Neural progenitor cell (in vitro differentiated cells): ENCODE data around the gene NFIX. TPM values are rescaled to one million over a fixed set of nuclear protein-coding genes. Genes with fewer than 3 reads are reported as not detected.

ENCODE experiments used
- DNase-seq: peaks from one replicate; pipeline ENCODE4 v3.0.0-alpha.2; 2016; ENCODE audit warnings: low spot score
- H2AFZ ChIP-seq: fragments of 200-600 bp; sonication (generic); replicated peaks from 2 replicates; pipeline ENCODE4 v1.6.1; 2016; ENCODE audit warnings: antibody characterized with exemption
- H3F3A ChIP-seq: fragments of 200-600 bp; sonication (generic); 2 replicates; pipeline ENCODE4 v1.6.1; 2016; ENCODE audit warnings: antibody characterized with exemption, low read depth
- H3K27ac ChIP-seq: fragments of 200-600 bp; sonication (generic); 2 replicates; pipeline ENCODE4 v1.5.1; 2016; ENCODE audit warnings: mild to moderate bottlenecking
- H3K27me3 ChIP-seq: fragments of 200-600 bp; sonication (generic); 2 replicates; pipeline ENCODE4 v1.6.1; 2016; ENCODE audit warnings: mild to moderate bottlenecking, moderate library complexity
- H3K36me3 ChIP-seq: fragments of 200-600 bp; sonication (generic); 2 replicates; pipeline ENCODE4 v1.5.1; 2016
- H3K4me1 ChIP-seq: fragments of 200-600 bp; sonication (generic); 2 replicates; pipeline ENCODE4 v1.6.1; 2016; ENCODE audit warnings: mixed run types
- H3K4me2 ChIP-seq: fragments of 200-600 bp; sonication (generic); 2 replicates; pipeline ENCODE4 v1.6.1; 2016
- H3K4me3 ChIP-seq: fragments of 200-600 bp; sonication (generic); 2 replicates; pipeline ENCODE4 v1.5.1; 2016
- H3K79me2 ChIP-seq: fragments of 200-600 bp; sonication (generic); 2 replicates; pipeline ENCODE4 v1.6.1; 2016; ENCODE audit warnings: low read depth
- H3K9ac ChIP-seq: fragments of 200-600 bp; sonication (generic); 2 replicates; pipeline ENCODE4 v1.6.1; 2016
- H3K9me3 ChIP-seq: fragments of 200-600 bp; sonication (generic); 2 replicates; pipeline ENCODE4 v1.5.1; 2016; ENCODE audit warnings: low read depth
- H4K20me1 ChIP-seq: fragments of 200-600 bp; sonication (generic); 2 replicates; pipeline ENCODE4 v1.6.1; 2016; ENCODE audit warnings: low read depth
- H3K27ac Mint-ChIP-seq: 3 replicates; pipeline ENCODE4 v1.8.0; 2021; ENCODE audit warnings: mixed read lengths
- H3K27me3 Mint-ChIP-seq: 2 replicates; pipeline ENCODE4 v1.8.0; 2022; ENCODE audit warnings: low read depth, mild to moderate bottlenecking, inconsistent platforms, moderate library complexity, mixed read lengths; ENCODE audit not compliant: insufficient read depth
- H3K36me3 Mint-ChIP-seq: 3 replicates; pipeline ENCODE4 v1.8.0; 2021; ENCODE audit warnings: mixed read lengths
- H3K4me1 Mint-ChIP-seq: 3 replicates; pipeline ENCODE4 v1.8.0; 2021; ENCODE audit warnings: mixed read lengths
- H3K4me3 Mint-ChIP-seq: 3 replicates; pipeline ENCODE4 v1.8.0; 2021; ENCODE audit warnings: mild to moderate bottlenecking, moderate library complexity, mixed read lengths
- H3K9me3 Mint-ChIP-seq: 3 replicates; pipeline ENCODE4 v1.8.0; 2020; ENCODE audit warnings: mixed read lengths
- EZH2 ChIP-seq: fragments of 200-600 bp; sonication (generic); IDR thresholded peaks from 2 replicates; pipeline ENCODE4 v1.6.1; 2017; ENCODE audit warnings: antibody characterized with exemption, mild to moderate bottlenecking, moderate library complexity
- EZH2phosphoT487 ChIP-seq: fragments of 200-600 bp; sonication (generic); IDR thresholded peaks from 2 replicates; pipeline ENCODE4 v1.6.1; 2017; ENCODE audit warnings: antibody characterized with exemption
- total RNA-seq: library from RNA; depleted of rRNA; stranded (reverse); fragments of >200 nt; gene quantifications from 2 replicates; pipeline ENCODE4 v1.2.3, GENCODE V29; 2015; ENCODE audit warnings: low replicate concordance
- TF ChIP-seq, protein P1 (sequence below): fragments of 200-600 bp; sonication (generic); IDR thresholded peaks from 2 replicates; pipeline ENCODE4 v1.5.1; 2017; ENCODE audit warnings: antibody characterized with exemption, mild to moderate bottlenecking

Gene NFIX
- total RNA-seq, 1 donor from 2014 or later, result 0.06 TPM

DNA sequence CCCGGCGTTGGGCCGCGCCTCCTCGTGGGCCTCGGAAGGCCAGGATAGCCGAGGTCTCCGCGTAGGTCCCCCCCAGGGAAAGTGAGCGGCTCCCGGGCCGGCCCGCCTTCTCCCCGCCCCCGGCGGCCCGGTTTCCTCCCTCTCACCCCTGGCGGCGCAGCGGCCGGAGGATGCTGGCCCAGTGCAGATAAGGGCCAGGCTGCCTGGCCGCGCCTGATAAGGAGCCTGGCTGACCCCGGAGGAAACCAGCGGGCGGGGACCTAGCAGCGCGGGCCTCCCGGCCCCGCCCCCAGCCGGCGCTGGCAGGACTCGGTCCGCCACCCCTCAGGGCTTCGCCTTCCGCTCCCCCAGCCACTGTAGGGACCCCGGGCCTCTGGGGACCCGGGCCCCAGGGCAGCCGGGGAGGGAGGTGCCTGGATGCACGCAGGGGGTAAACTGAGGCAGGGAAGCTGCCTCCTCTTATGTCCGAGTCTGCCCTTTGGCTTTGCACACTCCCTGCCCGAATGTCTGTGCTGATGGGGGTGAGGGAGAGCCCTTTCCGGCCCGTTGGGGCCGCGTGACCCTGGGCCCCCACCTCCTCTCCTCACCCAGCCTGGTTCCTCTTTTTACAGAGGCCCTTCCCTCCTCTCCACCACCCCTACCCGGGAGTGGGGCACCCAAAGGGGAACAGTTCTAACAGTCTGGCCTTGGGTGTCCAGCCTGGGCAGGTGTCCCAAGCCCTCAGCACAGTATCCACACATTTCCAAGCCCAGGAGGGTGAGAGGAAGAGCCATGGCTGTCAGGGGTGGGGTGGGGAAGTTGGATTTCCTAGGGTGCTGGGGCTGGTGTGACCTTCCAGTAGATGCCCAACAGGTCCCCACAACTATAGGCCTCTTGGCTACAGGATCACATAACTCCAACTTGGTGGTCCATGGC is 107.6 kb downstream of the NFIX start, which contains the start of gene LYL1:
LYL1 (minus strand) TSS at position 193 of the 915 bp plus-strand sequence. CDS start 1,687 bp downstream, outside the sequence.
- Histone ChIP-seq H3K4me3 (peak within 1 kb of the TSS; percentile 34), H3K4me1 (peaks cover 3% of the 10 kb centered on the region), H3K27me3 (peaks cover 54% of the 10 kb centered on the region), H3K79me2 (no peaks in the 10 kb centered on the region), H3K4me2 (peak within 1 kb of the TSS; percentile 67), H2AFZ (peak within 1 kb of the TSS; percentile 90), H3K9me3 (no peaks in the 10 kb centered on the region), H3K36me3 (no peaks in the 10 kb centered on the region), H3F3A (peaks cover 26% of the 10 kb centered on the region), H3K27ac (no peak within 1 kb of the TSS), H3K9ac (no peak within 1 kb of the TSS), H4K20me1 (peaks cover 39% of the 10 kb centered on the region)
- DNase-seq, result peak; percentile 83
- H3K4me1 Mint-ChIP-seq, result peaks cover 6% of the 10 kb centered on the region
- H3K36me3 Mint-ChIP-seq, result peaks cover 4% of the 10 kb centered on the region
- no peak within 1 kb of the TSS for H3K27ac Mint-ChIP-seq
- peak within 1 kb of the TSS; percentile 38 for H3K4me3 Mint-ChIP-seq
- peaks cover 32% of the 10 kb centered on the region for H3K27me3 Mint-ChIP-seq
- peaks cover 3% of the 10 kb centered on the region for H3K9me3 Mint-ChIP-seq
- TF ChIP-seq EZH2 (peak; percentile 54), EZH2phosphoT487 (peak; percentile 20)
- TF ChIP-seq, protein P1, sequence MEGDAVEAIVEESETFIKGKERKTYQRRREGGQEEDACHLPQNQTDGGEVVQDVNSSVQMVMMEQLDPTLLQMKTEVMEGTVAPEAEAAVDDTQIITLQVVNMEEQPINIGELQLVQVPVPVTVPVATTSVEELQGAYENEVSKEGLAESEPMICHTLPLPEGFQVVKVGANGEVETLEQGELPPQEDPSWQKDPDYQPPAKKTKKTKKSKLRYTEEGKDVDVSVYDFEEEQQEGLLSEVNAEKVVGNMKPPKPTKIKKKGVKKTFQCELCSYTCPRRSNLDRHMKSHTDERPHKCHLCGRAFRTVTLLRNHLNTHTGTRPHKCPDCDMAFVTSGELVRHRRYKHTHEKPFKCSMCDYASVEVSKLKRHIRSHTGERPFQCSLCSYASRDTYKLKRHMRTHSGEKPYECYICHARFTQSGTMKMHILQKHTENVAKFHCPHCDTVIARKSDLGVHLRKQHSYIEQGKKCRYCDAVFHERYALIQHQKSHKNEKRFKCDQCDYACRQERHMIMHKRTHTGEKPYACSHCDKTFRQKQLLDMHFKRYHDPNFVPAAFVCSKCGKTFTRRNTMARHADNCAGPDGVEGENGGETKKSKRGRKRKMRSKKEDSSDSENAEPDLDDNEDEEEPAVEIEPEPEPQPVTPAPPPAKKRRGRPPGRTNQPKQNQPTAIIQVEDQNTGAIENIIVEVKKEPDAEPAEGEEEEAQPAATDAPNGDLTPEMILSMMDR, result no peak

DNA sequence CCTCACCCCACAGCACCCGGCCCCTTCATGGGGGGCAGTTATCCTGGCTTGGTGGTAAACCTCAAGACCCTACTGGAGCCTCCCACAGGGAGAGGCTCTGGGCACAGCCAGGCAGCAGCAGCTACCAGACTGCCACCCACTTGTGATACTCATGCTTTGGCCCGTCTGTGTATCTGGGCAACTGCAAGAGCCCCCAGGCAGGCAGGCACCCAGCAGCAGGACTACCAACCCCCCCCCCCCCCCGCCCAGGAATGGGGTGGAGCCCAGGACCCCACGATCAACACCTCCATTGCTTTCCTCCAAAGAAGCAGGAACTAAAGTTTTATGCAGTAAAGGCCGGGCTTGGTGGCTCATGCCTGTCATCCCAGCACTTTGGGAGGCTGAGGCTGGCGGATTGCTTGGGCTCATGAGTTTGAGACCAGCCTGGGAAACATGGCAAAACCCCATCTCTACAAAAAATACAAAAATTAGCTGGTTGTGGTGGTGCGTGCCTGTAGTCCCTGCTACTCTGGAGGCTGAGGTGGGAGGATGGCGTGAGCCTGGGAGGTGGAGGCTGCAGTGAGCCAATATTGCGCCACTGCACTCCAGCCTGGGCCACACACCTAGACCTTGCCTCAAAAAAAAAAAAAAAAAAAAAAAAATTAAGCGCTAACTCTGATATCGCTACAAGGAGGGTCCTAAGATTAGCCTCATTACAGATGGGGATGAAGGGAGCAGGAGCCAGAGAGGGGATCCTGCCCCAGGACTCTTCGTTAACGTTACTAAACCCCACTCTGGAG is 108.5 kb downstream of the NFIX start:
- no peak for TF ChIP-seq EZH2
- TF ChIP-seq, protein P1, result no peak
- no peak for TF ChIP-seq EZH2phosphoT487
- H3K36me3 Mint-ChIP-seq, result peaks cover 4% of the 10 kb centered on the region
- no peaks in the 10 kb centered on the region for H3K36me3 ChIP-seq
- peaks cover 6% of the 10 kb centered on the region for H3K4me1 Mint-ChIP-seq
- H3K27ac Mint-ChIP-seq, result no peak overlapping the region
- H4K20me1 ChIP-seq, result peaks cover 31% of the 10 kb centered on the region
- no peak overlapping the region for H3K4me3 Mint-ChIP-seq
- peaks cover 19% of the 10 kb centered on the region for H3F3A ChIP-seq
- H3K9me3 Mint-ChIP-seq, result peaks cover 3% of the 10 kb centered on the region
- no peak overlapping the region for H3K27ac ChIP-seq
- H3K9me3 ChIP-seq, result no peaks in the 10 kb centered on the region
- peaks cover 46% of the 10 kb centered on the region for H3K27me3 ChIP-seq
- H3K79me2 ChIP-seq, result no peaks in the 10 kb centered on the region
- no peak overlapping the region for H2AFZ ChIP-seq
- peaks cover 3% of the 10 kb centered on the region for H3K4me1 ChIP-seq
- H3K4me3 ChIP-seq, result no peak overlapping the region
- H3K4me2 ChIP-seq, result no peak overlapping the region
- H3K9ac ChIP-seq, result no peak overlapping the region
- DNase-seq, result no peak
- H3K27me3 Mint-ChIP-seq, result peaks cover 25% of the 10 kb centered on the region

DNA sequence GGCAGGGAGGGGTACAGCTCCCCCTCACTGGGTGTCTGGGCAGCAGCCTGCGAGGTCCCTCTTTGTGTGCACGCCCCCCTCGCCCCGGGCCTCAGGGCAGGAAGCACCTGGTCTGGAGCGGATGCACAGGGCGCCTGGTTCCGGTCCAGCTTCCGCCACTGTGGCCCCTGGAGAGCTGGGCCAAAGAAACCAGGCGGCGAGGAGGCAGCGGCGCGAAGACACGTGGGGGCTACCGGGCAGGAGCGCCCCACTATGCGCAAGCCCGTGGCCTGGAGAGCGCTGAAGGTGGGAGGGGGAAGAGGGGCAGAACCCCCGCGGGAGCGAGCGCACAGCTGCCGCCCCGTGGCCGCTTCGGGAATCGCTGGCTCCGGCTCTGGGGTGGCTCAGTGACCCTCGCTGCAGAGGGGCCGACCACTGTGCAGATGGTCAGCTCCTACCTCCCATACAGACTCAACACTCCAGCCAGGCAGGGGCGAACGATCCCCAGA is 109.1 kb downstream of the NFIX start:
- H3K4me1 Mint-ChIP-seq, result peaks cover 6% of the 10 kb centered on the region
- H3K36me3 Mint-ChIP-seq, result peaks cover 4% of the 10 kb centered on the region
- peak overlapping the region; percentile 44 for H3K4me3 Mint-ChIP-seq
- no peaks in the 10 kb centered on the region for H3K9me3 ChIP-seq
- peaks cover 39% of the 10 kb centered on the region for H3K27me3 ChIP-seq
- H3K9me3 Mint-ChIP-seq, result peaks cover 3% of the 10 kb centered on the region
- peaks cover 21% of the 10 kb centered on the region for H3K27me3 Mint-ChIP-seq
- H3K79me2 ChIP-seq, result no peaks in the 10 kb centered on the region
- TF ChIP-seq EZH2 (no peak), EZH2phosphoT487 (no peak)
- TF ChIP-seq, protein P1, result peak; percentile 70
- no peak overlapping the region for H3K4me2 ChIP-seq
- peak; percentile 64 for DNase-seq
- no peaks in the 10 kb centered on the region for H3K36me3 ChIP-seq
- no peak overlapping the region for H3K9ac ChIP-seq
- H4K20me1 ChIP-seq, result peaks cover 27% of the 10 kb centered on the region
- H2AFZ ChIP-seq, result no peak overlapping the region
- H3K27ac ChIP-seq, result no peak overlapping the region
- H3F3A ChIP-seq, result peaks cover 15% of the 10 kb centered on the region
- H3K27ac Mint-ChIP-seq, result no peak overlapping the region
- peaks cover 3% of the 10 kb centered on the region for H3K4me1 ChIP-seq
- no peak overlapping the region for H3K4me3 ChIP-seq
